Heart right ventricle (tissue), 16 donors: ENCODE data around the gene GMPR. TPM values are rescaled to one million over a fixed set of nuclear protein-coding genes. Genes with fewer than 3 reads are reported as not detected.

Experiments
- ATAC-seq, 8 donors: fragments of 200-7000 bp; cut with Tn5 transposase; one replicate each; pipeline ENCODE4 v1.9.1; 2020; ENCODE audit warnings: mild to moderate bottlenecking in 8 of 8, moderate library complexity in 8 of 8, moderate number of reproducible peaks in 1 of 8
- DNase-seq, 2 donors: peaks; one replicate each; pipeline ENCODE4 v3.0.0-alpha.2; 2020
- H3K27ac ChIP-seq, 10 donors: fragments of 200-600 bp; sonication (generic) in 2 of 10; one replicate each; pipeline versions ENCODE4 v1.5.0 to v1.8.0; 2020 to 2022; ENCODE audit warnings: mild to moderate bottlenecking in 3 of 10
- H3K27me3 ChIP-seq, 7 donors: fragments of 200-600 bp; one replicate each; pipeline ENCODE4 v1.8.0; 2021 to 2022; ENCODE audit warnings: mild to moderate bottlenecking in 2 of 7
- H3K36me3 ChIP-seq, 9 donors: fragments of 200-600 bp; sonication (generic) in 1 of 9; one replicate each; pipeline versions ENCODE4 v1.5.0 to v1.8.0; 2020 to 2022; ENCODE audit warnings: mild to moderate bottlenecking in 2 of 9
- H3K4me1 ChIP-seq, 9 donors: fragments of 200-600 bp; sonication (generic) in 1 of 9; one replicate each; pipeline versions ENCODE4 v1.5.0 to v1.8.0; 2020 to 2022; ENCODE audit warnings: mild to moderate bottlenecking in 4 of 9
- H3K4me3 ChIP-seq, 10 donors: fragments of 200-600 bp; sonication (generic) in 2 of 10; one replicate each; pipeline versions ENCODE4 v1.5.0 to v1.8.0; 2020 to 2022; ENCODE audit warnings: mild to moderate bottlenecking in 7 of 10, moderate library complexity in 2 of 10
- H3K9me3 ChIP-seq, 11 donors: fragments of 200-600 bp in 10 of 11; sonication (generic) in 2 of 11; one replicate each; pipeline versions ENCODE4 v1.5.0 to v1.8.0; 2013 to 2022; ENCODE audit warnings: mild to moderate bottlenecking in 2 of 11, control low read depth in 1 of 11, moderate library complexity in 1 of 11
- CTCF ChIP-seq, 9 donors: fragments of 200-600 bp; sonication (generic) in 2 of 9; IDR thresholded peaks; one replicate each; pipeline versions ENCODE4 v1.5.0 to v1.8.0; 2021 to 2022; ENCODE audit warnings: antibody characterized with exemption in 9 of 9, mild to moderate bottlenecking in 5 of 9, moderate library complexity in 1 of 9
- WGBS, 2 donors: extraction: QIAGEN DNeasy Blood & Tissue Kit; methylation state at CpG; one replicate each; pipeline ENCODE4 v1.1.7; 2013; ENCODE audit warnings: inconsistent platforms in 1 of 2; 5-methylcytosine and 5-hydroxymethylcytosine counted together
- intact Hi-C, 10 donors: fragments of 100-400 bp; cut with DNase I; formaldehyde crosslinking; loops; one replicate each; pipeline versions ENCODE4 v1.11.1 to v1.14.2; 2022
- polyA plus RNA-seq, 2 donors: library from polyadenylated mRNA; stranded (reverse); fragments of 200-250 nt; gene quantifications; one replicate each; pipeline ENCODE4 v1.2.3, GENCODE V29; 2013
- total RNA-seq, 10 donors: library from RNA; stranded (reverse); fragmentation: NEBNext Ultra II Directional in 3 of 10; extraction: Animal tissue kit (Norgen Biotek cat#: 25700) in 3 of 10; gene quantifications; one replicate each; pipeline versions ENCODE4 v1.2.1 to v1.2.4, GENCODE V29; 2021 to 2023
- donor health status: Arrhythmogenic right ventricular cardiomyopathy.
- donor health status: ischemic (EF 13 %, LVEDD 7.1; RV severe dilation, severe dysfunction).
- donor health status: healthy with polysubstance abuse.
- donor health status: DM: no; HTN: yes; CAD: no.
- donor health status: DM: no; HTN: no; CAD: no.
- donor health status: ischemic (EF 25% LVEDD 6.9; RV normal size, moderate dysfunction).
- donor health status: ischemic (EF 25% LVEDD 5.7; RV mildly dilated, moderate dysfunction).
- donor health status: healthy.
- donor health status: DM: yes; HTN: yes; CAD: no.
- donor health status: Ischemic cardiomyopathy.
- donor health status: ischemic (EF 35%, LVEDD 5.7; RV mildly dilated, moderate dysfunction).
- donor health status: nonischemic (EF 11% LVEDD 7.7; RV severe dilation, severe dysfunction).
- donor health status: DM: yes; HTN: yes; CAD: no.
- donor health status: PGD.
- donor health status: ischemic (EF 29% LVEDD 5.4; RV normal size, mild dysfunction).
- donor health status: nonischemic (EF 23%, LVEDD 6.1; RV moderate dilation, normal function).

Gene GMPR
- total and polyA plus RNA-seq, 12 donors = 74.1 to 334 (median 104) TPM

GRCh38 chr6:16336911-16337294 lies 98.5 kb downstream of the GMPR start:
- DNase-seq (no peak), ATAC-seq (no peak)
- intact Hi-C loops = loop anchor here in 9 of 10 donors (5.0 to 10.0 kb wide), 8 partner anchors 158 to 748 kb away; partner anchors contain the start of gene ATXN1 (in 4 of the 9)
- H3K27ac ChIP-seq = peak overlapping the region in 5 of 10 donors; percentile 9 to 81 (median 24)
- H3K9me3 ChIP-seq = no peaks in the 10 kb centered on the region
- H3K4me3 ChIP-seq = no peak overlapping the region
- 55 to 65% methylated on average over 6 of the region's 6 CpGs for WGBS, 2 donors
- TF ChIP-seq CTCF (IDR thresholded peaks at IDR 0.05) = no peak
- H3K4me1 ChIP-seq = peaks cover 14 to 79% (median 54%) of the 10 kb centered on the region in 9 donors
- no peaks in the 10 kb centered on the region for H3K27me3 ChIP-seq
- H3K36me3 ChIP-seq = no peaks in the 10 kb centered on the region

- intact Hi-C loops = loop anchor here in 9 of 10 donors (5.0 to 10.0 kb wide), 8 partner anchors 157 to 747 kb away; partner anchors contain the start of gene ATXN1 (in 4 of the 9)
- Histone ChIP-seq H3K4me1 (peaks cover 14 to 79% (median 53%) of the 10 kb centered on the region in 9 donors), H3K36me3 (no peaks in the 10 kb centered on the region), H3K27ac (peak overlapping the region in 9 of 10 donors; percentile 2 to 81 (median 39)), H3K27me3 (no peaks in the 10 kb centered on the region), H3K4me3 (peak overlapping the region in 1 of 10 donors; percentile 5), H3K9me3 (no peaks in the 10 kb centered on the region)
- TF ChIP-seq CTCF (IDR thresholded peaks at IDR 0.05) = no peak
- ATAC-seq = peak; percentile 84 to 95 (median 92)
- peak; percentile 97 to 98 for DNase-seq
- WGBS, 2 donors = 7 to 14% methylated on average over 13 of the region's 13 CpGs
Observed at GRCh38 chr6:16337295-16337975, 99.0 kb downstream of the GMPR start.

- TF ChIP-seq CTCF (IDR thresholded peaks at IDR 0.05) = peak; percentile 11 to 64 (median 48)
- intact Hi-C loops = loop anchor here in 9 of 10 donors (5.0 to 10.0 kb wide), 8 partner anchors 156 to 746 kb away; partner anchors contain the start of gene ATXN1 (in 4 of the 9)
- WGBS, 2 donors = 27 to 33% methylated on average over 10 of the region's 10 CpGs
- ATAC-seq (peak in 6 of 8 donors; percentile 19 to 53 (median 38)), DNase-seq (peak; percentile 51 to 54)
- H3K27ac ChIP-seq = peak overlapping the region in 2 of 10 donors; percentile 23 to 31
- no peaks in the 10 kb centered on the region for H3K27me3 ChIP-seq
- no peaks in the 10 kb centered on the region for H3K36me3 ChIP-seq
- no peak overlapping the region for H3K4me3 ChIP-seq
- H3K4me1 ChIP-seq = peaks cover 11 to 71% (median 42%) of the 10 kb centered on the region in 9 donors
- H3K9me3 ChIP-seq = no peaks in the 10 kb centered on the region
Observed at GRCh38 chr6:16338577-16339264, 100.3 kb downstream of the GMPR start.

GRCh38 chr6:16339265-16339587 lies 100.8 kb downstream of the GMPR start:
- TF ChIP-seq CTCF (IDR thresholded peaks at IDR 0.05) = peak in 2 of 9 donors; percentile 1 to 6
- Histone ChIP-seq H3K27me3 (no peaks in the 10 kb centered on the region), H3K9me3 (no peaks in the 10 kb centered on the region), H3K4me3 (no peak overlapping the region), H3K27ac (peak overlapping the region in 3 of 10 donors; percentile 12 to 31 (median 23)), H3K36me3 (no peaks in the 10 kb centered on the region), H3K4me1 (peaks cover 11 to 68% (median 40%) of the 10 kb centered on the region in 9 donors)
- no peak for ATAC-seq
- WGBS, 2 donors = 51 to 54% methylated on average over 3 of the region's 3 CpGs
- intact Hi-C loops = loop anchor here in 9 of 10 donors (5.0 to 10.0 kb wide), 8 partner anchors 156 to 746 kb away; partner anchors contain the start of gene ATXN1 (in 4 of the 9)
- DNase-seq = no peak
